T-helper 17 cell (primary cell): ENCODE measurements around the gene UBE4A. TPM values are rescaled to one million over a fixed set of nuclear protein-coding genes. Genes with fewer than 3 reads are reported as not detected.

Experiments
- ATAC-seq: fragments of 150-1000 bp; cut with Tn5 transposase; 2 replicates; pipeline ENCODE4 v1.10.0; 2021; ENCODE audit warnings: mild to moderate bottlenecking, moderate library complexity
- DNase-seq, 3 donors: peaks; one replicate each; pipeline versions ENCODE4 v3.0.0 to v3.0.0-alpha.2; 2020 to 2021
- H3K9me3 ChIP-seq: one replicate; pipeline ENCODE4 v1.7.0; 2013; ENCODE audit warnings: low read length, mild to moderate bottlenecking; ENCODE audit not compliant: control insufficient read depth, poor library complexity, severe bottlenecking
- H3K27ac Mint-ChIP-seq: one replicate; pipeline ENCODE4 v1.8.0; 2022; ENCODE audit warnings: mild to moderate bottlenecking, moderate library complexity, mixed read lengths
- H3K27me3 Mint-ChIP-seq: one replicate; pipeline ENCODE4 v1.8.0; 2022; ENCODE audit warnings: mixed read lengths
- H3K36me3 Mint-ChIP-seq: one replicate; pipeline ENCODE4 v1.8.0; 2022; ENCODE audit warnings: low read depth, mixed read lengths
- H3K4me1 Mint-ChIP-seq: one replicate; pipeline ENCODE4 v1.8.0; 2022; ENCODE audit warnings: mild to moderate bottlenecking, mixed read lengths
- H3K4me3 Mint-ChIP-seq: one replicate; pipeline ENCODE4 v1.8.0; 2022; ENCODE audit warnings: mild to moderate bottlenecking, moderate library complexity, mixed read lengths
- total RNA-seq, 4 donors: library from RNA in 2 of 4; stranded (reverse) in 2 of 4; gene quantifications; one replicate each; pipeline ENCODE4 v1.2.3 and lab custom pipeline; 2022 to 2026

The UBE4A gene
- total RNA-seq, 2 donors from 2014 or later = 39.4 to 43.5 TPM

GRCh38 chr11:118325283-118325682 lies 34.1 kb upstream of the UBE4A start:
- H3K36me3 Mint-ChIP-seq = peaks cover 5% of the 10 kb centered on the region
- ATAC-seq = no peak

GRCh38 chr11:118328745-118329144 lies 30.7 kb upstream of the UBE4A start:
- ATAC-seq (no peak), DNase-seq (no peak)
- H3K27ac Mint-ChIP-seq = peak overlapping the region; percentile 2
- no peak overlapping the region for H3K4me3 Mint-ChIP-seq
- no peaks in the 10 kb centered on the region for H3K27me3 Mint-ChIP-seq
- H3K4me1 Mint-ChIP-seq = peaks cover 10% of the 10 kb centered on the region
- H3K36me3 Mint-ChIP-seq = peaks cover 5% of the 10 kb centered on the region
- H3K9me3 ChIP-seq = no peaks in the 10 kb centered on the region

More at GRCh38 chr11:118325283-118325682, 34.1 kb upstream of the UBE4A start:
- H3K27me3 Mint-ChIP-seq = no peaks in the 10 kb centered on the region
- DNase-seq = no peak
- H3K27ac Mint-ChIP-seq = no peak overlapping the region
- no peaks in the 10 kb centered on the region for H3K9me3 ChIP-seq
- H3K4me3 Mint-ChIP-seq = no peak overlapping the region
- H3K4me1 Mint-ChIP-seq = peaks cover 19% of the 10 kb centered on the region

- Mint-ChIP-seq H3K27ac (peak overlapping the region; percentile 100), H3K27me3 (no peaks in the 10 kb centered on the region), H3K4me1 (peaks cover 26% of the 10 kb centered on the region), H3K36me3 (peaks cover 13% of the 10 kb centered on the region), H3K4me3 (peak overlapping the region; percentile 52)
- ATAC-seq (peak; percentile 27), DNase-seq (no peak)
- no peaks in the 10 kb centered on the region for H3K9me3 ChIP-seq
These were observed 24.7 kb upstream of the UBE4A start for GRCh38 chr11:118334745-118335144.

DNA sequence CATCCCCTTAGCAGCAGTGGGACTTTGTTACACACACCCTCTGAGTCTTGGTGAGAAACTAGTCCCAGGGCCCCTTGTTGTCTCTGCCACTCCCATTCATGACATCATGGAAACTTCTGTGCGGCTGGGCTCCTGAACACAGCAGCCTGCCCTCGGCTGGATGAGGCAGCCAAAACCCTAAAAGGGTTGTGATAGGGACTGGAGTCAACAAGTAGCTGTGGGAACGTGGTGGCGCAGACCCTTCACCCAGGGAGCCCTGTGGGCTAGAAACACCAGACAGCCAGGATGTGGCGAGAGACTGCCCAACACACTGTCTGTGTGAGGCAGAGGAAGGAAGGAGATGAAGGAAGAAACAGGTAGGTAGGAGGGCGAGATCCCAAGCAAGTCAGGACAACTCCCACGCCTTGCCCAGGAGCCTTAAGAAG lies 20.8 kb upstream of the UBE4A start:
- DNase-seq = peak; percentile 56 to 76 (median 62)
- H3K9me3 ChIP-seq = no peaks in the 10 kb centered on the region
- Mint-ChIP-seq H3K27ac (peak overlapping the region; percentile 100), H3K4me1 (peaks cover 54% of the 10 kb centered on the region), H3K36me3 (peaks cover 20% of the 10 kb centered on the region), H3K4me3 (peak overlapping the region; percentile 99), H3K27me3 (no peaks in the 10 kb centered on the region)
- ATAC-seq = peak; percentile 72

- H3K27me3 Mint-ChIP-seq = no peaks in the 10 kb centered on the region
- DNase-seq (no peak), ATAC-seq (peak; percentile 5)
- peaks cover 20% of the 10 kb centered on the region for H3K36me3 Mint-ChIP-seq
- no peaks in the 10 kb centered on the region for H3K9me3 ChIP-seq
- H3K27ac Mint-ChIP-seq = peak overlapping the region; percentile 100
- peak overlapping the region; percentile 99 for H3K4me3 Mint-ChIP-seq
- peaks cover 60% of the 10 kb centered on the region for H3K4me1 Mint-ChIP-seq
These were observed 20.0 kb upstream of the UBE4A start for GRCh38 chr11:118339281-118339961.

DNA sequence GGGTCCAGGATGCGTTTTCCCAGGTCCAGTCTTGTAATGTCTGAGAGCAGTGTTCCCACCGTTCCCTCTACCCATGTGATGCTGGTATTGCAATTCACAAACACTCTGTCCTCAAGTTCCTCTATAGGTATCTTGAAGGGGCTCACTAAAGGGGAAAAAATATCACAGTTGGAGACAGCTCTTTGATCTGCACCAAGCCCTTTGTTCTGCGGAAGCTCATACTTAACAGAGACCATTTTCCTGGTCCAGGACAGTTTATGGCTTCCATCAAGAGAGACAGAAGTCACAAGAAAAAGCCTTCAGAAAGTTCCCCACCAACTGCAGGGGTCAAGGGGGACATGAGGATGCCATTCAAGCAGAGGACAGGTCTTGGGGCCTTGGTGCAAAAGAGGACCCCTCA lies 19.0 kb upstream of the UBE4A start:
- Mint-ChIP-seq H3K36me3 (peaks cover 27% of the 10 kb centered on the region), H3K4me1 (peaks cover 67% of the 10 kb centered on the region), H3K4me3 (peak overlapping the region; percentile 99), H3K27me3 (no peaks in the 10 kb centered on the region), H3K27ac (peak overlapping the region; percentile 100)
- no peak for DNase-seq
- no peaks in the 10 kb centered on the region for H3K9me3 ChIP-seq
- no peak for ATAC-seq

GRCh38 chr11:118341261-118341660 lies 18.1 kb upstream of the UBE4A start:
- peak overlapping the region; percentile 99 for H3K4me3 Mint-ChIP-seq
- peaks cover 30% of the 10 kb centered on the region for H3K36me3 Mint-ChIP-seq
- peak overlapping the region; percentile 100 for H3K27ac Mint-ChIP-seq
- H3K27me3 Mint-ChIP-seq = no peaks in the 10 kb centered on the region
- ATAC-seq (no peak), DNase-seq (no peak)
- peaks cover 71% of the 10 kb centered on the region for H3K4me1 Mint-ChIP-seq
- H3K9me3 ChIP-seq = no peaks in the 10 kb centered on the region

DNA sequence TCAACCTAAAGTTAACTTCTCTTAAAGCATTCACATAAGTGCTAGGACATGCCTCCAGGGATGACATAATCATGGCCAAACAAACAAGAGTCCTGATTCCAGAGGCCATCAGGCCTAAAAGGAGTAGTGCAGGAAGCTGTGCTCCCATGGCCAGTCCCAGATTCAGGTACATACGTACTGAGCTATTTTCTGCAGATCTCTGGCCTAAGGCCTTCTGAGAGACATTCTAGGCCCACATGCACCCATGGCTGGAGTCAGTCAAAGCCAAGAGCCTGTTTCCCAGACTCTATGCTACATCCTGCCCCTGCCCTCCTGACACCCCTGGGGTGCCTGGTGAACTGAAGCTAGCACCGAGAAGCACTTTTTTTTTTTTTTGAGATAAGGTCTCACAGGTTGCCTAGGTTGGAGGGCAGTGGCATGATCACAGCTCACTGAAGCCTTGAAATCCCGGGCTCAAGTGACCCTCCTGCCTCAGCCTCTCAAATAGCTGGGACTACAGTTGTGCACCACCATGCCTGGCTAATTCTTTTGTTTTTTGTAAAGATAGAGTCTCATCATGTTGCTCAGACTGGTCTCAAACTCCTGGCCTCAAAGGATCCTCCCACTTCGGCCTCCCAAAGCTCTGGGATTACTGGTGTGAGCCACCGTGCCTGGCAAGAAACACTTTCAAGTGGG lies 17.4 kb upstream of the UBE4A start:
- ATAC-seq (no peak), DNase-seq (no peak)
- Mint-ChIP-seq H3K4me1 (peaks cover 70% of the 10 kb centered on the region), H3K4me3 (peak overlapping the region; percentile 99), H3K27me3 (no peaks in the 10 kb centered on the region), H3K36me3 (peaks cover 27% of the 10 kb centered on the region), H3K27ac (peak overlapping the region; percentile 100)
- no peaks in the 10 kb centered on the region for H3K9me3 ChIP-seq

DNA sequence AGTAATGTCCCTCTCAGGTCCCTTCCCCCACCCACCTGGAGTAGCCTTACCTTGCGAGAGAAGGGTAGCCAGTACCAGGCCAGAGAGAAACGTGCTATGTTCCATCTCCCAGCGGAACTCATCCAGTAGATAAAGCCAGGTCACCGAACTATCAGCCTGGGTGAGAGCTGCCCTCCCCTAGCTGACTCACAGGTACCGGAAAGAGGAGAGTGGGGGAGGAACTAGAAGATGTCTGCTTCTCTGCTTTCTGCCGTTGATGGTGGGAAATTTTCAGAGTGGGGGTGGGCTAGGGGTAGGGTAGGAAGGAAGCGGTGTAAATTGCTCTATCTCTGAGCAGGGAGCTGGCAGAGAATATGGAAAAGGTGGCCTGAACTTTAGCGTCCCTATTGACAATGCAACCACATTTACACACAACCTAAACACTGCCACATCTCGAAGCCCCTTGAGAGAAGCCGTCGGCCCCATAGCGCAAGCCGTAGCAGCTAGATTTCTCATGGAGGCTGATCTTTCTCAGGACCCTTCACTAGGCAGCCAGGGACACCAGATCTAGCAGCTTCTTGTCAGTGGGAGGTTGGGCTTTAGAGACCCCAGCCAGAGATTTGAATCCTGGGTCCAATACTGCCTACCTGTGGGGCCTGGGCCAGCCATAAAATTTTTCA lies 16.8 kb upstream of the UBE4A start, which contains the start of gene CD3D:
Gene CD3D (minus strand): TSS at position 203 of the 659 bp plus-strand sequence. CDS start 98 bp downstream, at position 105.
- peaks cover 76% of the 10 kb centered on the region for H3K4me1 Mint-ChIP-seq
- peak; percentile 29 to 65 (median 31) for DNase-seq
- H3K27ac Mint-ChIP-seq = peak within 1 kb of the TSS; percentile 100
- peak; percentile 60 for ATAC-seq
- no peaks in the 10 kb centered on the region for H3K27me3 Mint-ChIP-seq
- peaks cover 27% of the 10 kb centered on the region for H3K36me3 Mint-ChIP-seq
- peak within 1 kb of the TSS; percentile 99 for H3K4me3 Mint-ChIP-seq
- H3K9me3 ChIP-seq = no peaks in the 10 kb centered on the region

DNA sequence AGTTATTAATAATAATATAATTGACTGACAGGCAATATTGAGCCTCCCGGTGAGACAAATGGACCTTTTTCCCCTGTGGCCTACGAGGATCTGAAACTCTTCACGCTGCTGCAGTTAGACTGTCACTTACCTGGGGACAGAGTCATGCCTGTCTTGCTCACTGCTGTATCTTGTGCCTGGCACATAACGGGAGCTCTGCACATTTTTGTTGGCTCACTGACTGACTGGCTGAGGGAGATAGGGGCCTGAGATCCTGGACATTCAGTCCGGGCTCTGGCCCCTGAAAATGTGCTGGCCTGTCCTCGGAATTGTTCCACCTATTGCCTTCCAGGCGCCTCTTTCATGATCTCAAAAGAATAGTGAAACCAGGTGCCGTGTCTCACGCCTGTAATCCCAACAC lies 16.2 kb upstream of the UBE4A start:
- H3K9me3 ChIP-seq = no peaks in the 10 kb centered on the region
- Mint-ChIP-seq H3K36me3 (peaks cover 27% of the 10 kb centered on the region), H3K4me3 (peak overlapping the region; percentile 99), H3K27ac (peak overlapping the region; percentile 100), H3K4me1 (peaks cover 77% of the 10 kb centered on the region), H3K27me3 (no peaks in the 10 kb centered on the region)
- ATAC-seq = peak; percentile 15
- DNase-seq = no peak

GRCh38 chr11:118343981-118344515 lies 15.4 kb upstream of the UBE4A start, which contains the start of gene CD3G:
CD3G (plus strand) TSS chr11:118344344; CDS start chr11:118344424, 80 bp downstream.
- H3K9me3 ChIP-seq = no peaks in the 10 kb centered on the region
- Mint-ChIP-seq H3K4me3 (peak within 1 kb of the TSS; percentile 99), H3K4me1 (peaks cover 77% of the 10 kb centered on the region), H3K36me3 (peaks cover 25% of the 10 kb centered on the region), H3K27ac (peak within 1 kb of the TSS; percentile 100), H3K27me3 (no peaks in the 10 kb centered on the region)
- DNase-seq = peak; percentile 44 to 53 (median 53)
- peak; percentile 80 for ATAC-seq

DNA sequence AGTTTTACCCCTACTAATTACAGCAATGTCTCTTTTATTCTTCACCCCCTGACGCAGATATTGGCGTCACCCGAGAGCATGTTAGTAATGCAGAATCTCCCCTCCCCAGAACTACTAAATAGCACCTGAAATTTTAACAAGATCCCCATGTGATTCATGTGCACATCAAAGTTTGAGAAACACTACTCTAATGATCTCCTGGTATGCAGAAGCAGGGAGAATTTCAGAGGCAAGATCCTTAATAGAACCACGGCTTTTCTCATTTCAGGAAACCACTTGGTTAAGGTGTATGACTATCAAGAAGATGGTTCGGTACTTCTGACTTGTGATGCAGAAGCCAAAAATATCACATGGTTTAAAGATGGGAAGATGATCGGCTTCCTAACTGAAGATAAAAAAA lies 9.9 kb upstream of the UBE4A start:
- peak overlapping the region; percentile 12 for H3K4me3 Mint-ChIP-seq

More for the DNA sequence above, 9.9 kb upstream of the UBE4A start:
- H3K27me3 Mint-ChIP-seq = no peaks in the 10 kb centered on the region
- ATAC-seq = no peak
- peaks cover 44% of the 10 kb centered on the region for H3K4me1 Mint-ChIP-seq
- no peaks in the 10 kb centered on the region for H3K9me3 ChIP-seq
- H3K27ac Mint-ChIP-seq = peak overlapping the region; percentile 100
- DNase-seq = no peak
- H3K36me3 Mint-ChIP-seq = peaks cover 19% of the 10 kb centered on the region
